ENCODE data around the gene SPATS2.

Gene SPATS2

GRCh38 chr12:49548822-49549648 lies 181.8 kb downstream of the SPATS2 start:
- TF ChIP-seq ZFX (IDR thresholded peaks at IDR 0.05) (no peak), CTCF (conservative IDR thresholded peaks at IDR 0.05) (no peak)
- H3K27ac ChIP-seq = no peak overlapping the region

GRCh38 chr12:49549735-49550692 lies 182.8 kb downstream of the SPATS2 start:
- no peak overlapping the region for H3K27ac ChIP-seq

GRCh38 chr12:49550693-49551252 lies 183.5 kb downstream of the SPATS2 start:
- TF ChIP-seq CTCF (conservative IDR thresholded peaks at IDR 0.05) (no peak), ZFX (IDR thresholded peaks at IDR 0.05) (no peak)
- H3K27ac ChIP-seq = no peak overlapping the region

More at GRCh38 chr12:49549735-49550692, 182.8 kb downstream of the SPATS2 start:
- TF ChIP-seq CTCF (conservative IDR thresholded peaks at IDR 0.05) = no peak
- TF ChIP-seq ZFX (IDR thresholded peaks at IDR 0.05) = no peak

GRCh38 chr12:49552014-49552413 lies 184.8 kb downstream of the SPATS2 start:
- no peak overlapping the region for H3K27ac ChIP-seq
- no peak for TF ChIP-seq CTCF (conservative IDR thresholded peaks at IDR 0.05)
- TF ChIP-seq ZFX (IDR thresholded peaks at IDR 0.05) = no peak

- no peak for TF ChIP-seq ZFX (IDR thresholded peaks at IDR 0.05)
- no peak for TF ChIP-seq CTCF (conservative IDR thresholded peaks at IDR 0.05)
- no peak overlapping the region for H3K27ac ChIP-seq
These were observed 185.2 kb downstream of the SPATS2 start for GRCh38 chr12:49552425-49552824.

- TF ChIP-seq ZFX (IDR thresholded peaks at IDR 0.05) (no peak), CTCF (conservative IDR thresholded peaks at IDR 0.05) (no peak)
- no peak overlapping the region for H3K27ac ChIP-seq
These were observed 185.6 kb downstream of the SPATS2 start for GRCh38 chr12:49552899-49553298.

All from C4-2B (cell line).